B cell (primary cell): ENCODE results near the gene TMPRSS7.
"Not testable (repeated sequence)": the region's sequence is repeated elsewhere in the genome, so short reads cannot be mapped to it uniquely, and the experiment has no call there.

Experiments used
- EZH2 ChIP-seq: IDR thresholded peaks from 2 replicates; pipeline ENCODE4 v1.6.1; 2012; ENCODE audit warnings: borderline replicate concordance, low read depth, mild to moderate bottlenecking, moderate library complexity, low read length; ENCODE audit not compliant: insufficient read depth, poor library complexity, severe bottlenecking
- TF ChIP-seq, protein P1 (sequence below): fragments of 200-600 bp; IDR thresholded peaks from one replicate; pipeline ENCODE4 v1.8.0; 2022; ENCODE audit warnings: antibody characterized with exemption, mild to moderate bottlenecking

DNA sequence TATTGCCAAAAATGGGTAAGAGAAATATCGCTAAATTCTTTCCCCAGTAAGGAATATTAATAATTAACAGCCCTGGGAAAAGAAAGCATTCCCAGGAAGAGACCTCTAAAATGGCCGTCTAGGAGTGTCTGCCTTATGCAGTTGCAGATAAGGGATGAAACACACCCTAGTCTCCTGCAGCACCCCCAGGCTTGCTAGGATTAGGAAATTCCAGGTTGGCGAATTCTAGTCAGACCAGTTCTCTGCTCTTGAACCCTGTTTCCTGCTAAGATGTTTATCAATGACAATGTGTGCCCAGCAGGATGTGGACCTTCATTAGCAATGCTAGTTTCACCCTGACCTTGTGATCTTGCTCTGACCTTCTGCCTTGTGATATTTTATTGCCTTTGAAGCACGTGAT lies 2.7 kb downstream of the TMPRSS7 start:
- TF ChIP-seq, protein P1, sequence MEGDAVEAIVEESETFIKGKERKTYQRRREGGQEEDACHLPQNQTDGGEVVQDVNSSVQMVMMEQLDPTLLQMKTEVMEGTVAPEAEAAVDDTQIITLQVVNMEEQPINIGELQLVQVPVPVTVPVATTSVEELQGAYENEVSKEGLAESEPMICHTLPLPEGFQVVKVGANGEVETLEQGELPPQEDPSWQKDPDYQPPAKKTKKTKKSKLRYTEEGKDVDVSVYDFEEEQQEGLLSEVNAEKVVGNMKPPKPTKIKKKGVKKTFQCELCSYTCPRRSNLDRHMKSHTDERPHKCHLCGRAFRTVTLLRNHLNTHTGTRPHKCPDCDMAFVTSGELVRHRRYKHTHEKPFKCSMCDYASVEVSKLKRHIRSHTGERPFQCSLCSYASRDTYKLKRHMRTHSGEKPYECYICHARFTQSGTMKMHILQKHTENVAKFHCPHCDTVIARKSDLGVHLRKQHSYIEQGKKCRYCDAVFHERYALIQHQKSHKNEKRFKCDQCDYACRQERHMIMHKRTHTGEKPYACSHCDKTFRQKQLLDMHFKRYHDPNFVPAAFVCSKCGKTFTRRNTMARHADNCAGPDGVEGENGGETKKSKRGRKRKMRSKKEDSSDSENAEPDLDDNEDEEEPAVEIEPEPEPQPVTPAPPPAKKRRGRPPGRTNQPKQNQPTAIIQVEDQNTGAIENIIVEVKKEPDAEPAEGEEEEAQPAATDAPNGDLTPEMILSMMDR, result not testable (repeated sequence)
- not testable (repeated sequence) for TF ChIP-seq EZH2
